Activated CD4-positive, alpha-beta memory T cell treated with anti-CD3 and anti-CD28 coated beads for 36 hours (primary cell): ENCODE measurements around the gene EHD2. TPM values are rescaled to one million over a fixed set of nuclear protein-coding genes. Genes with fewer than 3 reads are reported as not detected.
"Not testable (repeated sequence)": the region's sequence is repeated elsewhere in the genome, so short reads cannot be mapped to it uniquely, and the experiment has no call there.

Source experiments
- CTCF ChIA-PET: fragments of 350-600 bp; sonication (Branson Sonifier 250); formaldehyde crosslinking; loops from one replicate; lab custom pipeline; 2021; ENCODE audit warnings: antibody characterized with exemption, inconsistent platforms; lab: Charles Lee
- POLR2A ChIA-PET: fragments of 350-600 bp; sonication (Branson Sonifier 250); formaldehyde crosslinking; loops from one replicate; lab custom pipeline; 2021; ENCODE audit warnings: antibody characterized with exemption; lab: Charles Lee
- DNase-seq: peaks from one replicate; pipeline ENCODE4 v3.0.0-alpha.2; 2020
- H3K27ac Mint-ChIP-seq: one replicate; pipeline ENCODE4 v1.8.0; 2021; ENCODE audit warnings: mixed read lengths
- H3K27me3 Mint-ChIP-seq: one replicate; pipeline ENCODE4 v1.8.0; 2021; ENCODE audit warnings: mixed read lengths
- H3K36me3 Mint-ChIP-seq: one replicate; pipeline ENCODE4 v1.8.0; 2021; ENCODE audit warnings: mixed read lengths
- H3K4me1 Mint-ChIP-seq: one replicate; pipeline ENCODE4 v1.8.0; 2021; ENCODE audit warnings: low read depth, mixed read lengths
- H3K4me3 Mint-ChIP-seq: one replicate; pipeline ENCODE4 v1.8.0; 2021; ENCODE audit warnings: mild to moderate bottlenecking, mixed read lengths
- H3K9me3 Mint-ChIP-seq: one replicate; pipeline ENCODE4 v1.8.0; 2021; ENCODE audit warnings: mixed read lengths
- intact Hi-C: fragments of 100-400 bp; cut with micrococcal nuclease; formaldehyde crosslinking; loops from one replicate; pipeline ENCODE4 v1.15.1; 2023
- total RNA-seq, 2 experiments: library from RNA; stranded (reverse); gene quantifications; one replicate each; pipeline ENCODE4 v1.2.3, GENCODE V29; 2021

Gene EHD2
- total RNA-seq, 2 experiments from 2014 or later = 0.81 to 1.6 TPM

- Mint-ChIP-seq H3K36me3 (no peaks in the 10 kb centered on the region), H3K9me3 (peaks cover under 1% of the 10 kb centered on the region), H3K4me3 (no peak overlapping the region), H3K27me3 (peaks cover 22% of the 10 kb centered on the region), H3K27ac (no peak overlapping the region), H3K4me1 (no peaks in the 10 kb centered on the region)
- intact Hi-C loops = no loop called here
- ChIA-PET CTCF (interaction anchor here (0.7 to 1.2 kb wide), 2 partner anchors 16 to 20 kb away, joined by 3 to 4 read pairs; no protein-coding TSS in a partner anchor), POLR2A (no interaction called here)
- DNase-seq = no peak
These were observed 6.0 kb downstream of the EHD2 start for GRCh38 chr19:47719047-47719859.

DNA sequence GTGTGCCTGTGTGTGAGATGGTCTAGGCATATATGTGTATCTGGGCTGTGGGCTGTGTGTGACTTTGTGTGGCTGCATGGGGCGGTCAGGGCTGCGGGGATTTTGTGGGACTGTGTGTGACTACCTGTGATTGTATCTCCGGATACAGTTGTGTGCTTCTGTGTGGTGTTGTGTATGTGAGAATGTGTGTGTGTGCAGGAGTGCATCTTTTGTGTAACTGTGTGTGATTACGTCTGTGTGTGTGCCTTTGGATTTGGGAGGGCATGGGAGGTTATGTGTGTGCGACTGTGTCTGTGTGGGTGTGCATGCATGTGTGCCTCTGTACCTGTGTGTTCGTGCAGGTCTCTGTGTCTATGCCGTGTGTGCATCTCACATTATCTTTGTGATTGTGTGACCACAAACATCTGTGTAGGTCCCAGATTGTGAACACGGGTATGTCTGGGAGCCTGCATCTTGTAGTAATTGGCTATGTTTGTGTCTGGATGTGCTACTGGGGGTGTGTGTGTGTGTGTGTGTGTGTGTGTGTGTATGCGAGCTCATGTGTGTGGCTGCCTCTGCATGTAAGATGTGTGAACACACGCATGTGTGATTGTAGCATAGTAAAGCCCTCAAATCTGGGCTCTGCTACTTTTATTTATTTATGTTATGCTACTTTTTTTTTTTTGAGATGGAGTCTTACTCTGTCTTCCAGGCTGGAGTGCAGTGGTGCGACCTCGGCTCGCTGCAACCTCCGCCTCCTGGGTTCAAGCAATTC lies 7.6 kb downstream of the EHD2 start:
- CTCF ChIA-PET = no interaction called here
- no peak for DNase-seq

GRCh38 chr19:47723581-47723940 lies 10.3 kb downstream of the EHD2 start:
- no peaks in the 10 kb centered on the region for H3K9me3 Mint-ChIP-seq
- H3K4me1 Mint-ChIP-seq = peaks cover 3% of the 10 kb centered on the region
- H3K36me3 Mint-ChIP-seq = no peaks in the 10 kb centered on the region
- peak; percentile 60 for DNase-seq
- CTCF ChIA-PET = interaction anchor here (1.0 to 3.7 kb wide), 6 partner anchors 11 to 287 kb away, joined by 3 to 28 read pairs (median 7); partner anchors contain the start of genes EHD2 and KPTN
- H3K27me3 Mint-ChIP-seq = peaks cover 18% of the 10 kb centered on the region
- intact Hi-C loops = loop anchor here (1.0 kb wide), 1 partner anchor 20 kb away; no protein-coding TSS in a partner anchor
- no peak overlapping the region for H3K4me3 Mint-ChIP-seq
- POLR2A ChIA-PET = interaction anchor here (1.3 kb wide), 1 partner anchor 18 kb away, joined by 5 read pairs; no protein-coding TSS in a partner anchor
- peak overlapping the region; percentile 51 for H3K27ac Mint-ChIP-seq

More for the DNA sequence above, 7.6 kb downstream of the EHD2 start:
- H3K4me3 Mint-ChIP-seq = no peak overlapping the region
- no peaks in the 10 kb centered on the region for H3K4me1 Mint-ChIP-seq
- no peaks in the 10 kb centered on the region for H3K36me3 Mint-ChIP-seq
- H3K27ac Mint-ChIP-seq = no peak overlapping the region
- H3K9me3 Mint-ChIP-seq = no peaks in the 10 kb centered on the region
- POLR2A ChIA-PET = no interaction called here
- H3K27me3 Mint-ChIP-seq = peaks cover 14% of the 10 kb centered on the region
- intact Hi-C loops = no loop called here

GRCh38 chr19:47725759-47726401 lies 12.7 kb downstream of the EHD2 start:
- Mint-ChIP-seq H3K4me1 (peaks cover 20% of the 10 kb centered on the region), H3K27me3 (peaks cover 29% of the 10 kb centered on the region), H3K27ac (no peak overlapping the region), H3K36me3 (no peaks in the 10 kb centered on the region), H3K9me3 (no peaks in the 10 kb centered on the region), H3K4me3 (no peak overlapping the region)
- POLR2A ChIA-PET = interaction anchor here (0.6 kb wide), 1 partner anchor 54 kb away, joined by 3 read pairs; no protein-coding TSS in a partner anchor
- intact Hi-C loops = no loop called here
- no peak for DNase-seq
- CTCF ChIA-PET = interaction anchor here (0.9 to 3.7 kb wide), 5 partner anchors 13 to 26 kb away, joined by 3 to 28 read pairs (median 4); partner anchors contain the start of gene EHD2

GRCh38 chr19:47726467-47726866 lies 13.2 kb downstream of the EHD2 start:
- no peaks in the 10 kb centered on the region for H3K9me3 Mint-ChIP-seq
- peaks cover 30% of the 10 kb centered on the region for H3K27me3 Mint-ChIP-seq
- ChIA-PET CTCF (interaction anchor here (0.6 to 1.6 kb wide), 4 partner anchors 12 to 27 kb away, joined by 3 to 6 read pairs (median 4); partner anchors contain the start of gene EHD2), POLR2A (no interaction called here)
- H3K4me1 Mint-ChIP-seq = peaks cover 20% of the 10 kb centered on the region
- no peaks in the 10 kb centered on the region for H3K36me3 Mint-ChIP-seq
- no peak for DNase-seq
- intact Hi-C loops = no loop called here
- H3K27ac Mint-ChIP-seq = no peak overlapping the region
- no peak overlapping the region for H3K4me3 Mint-ChIP-seq

DNA sequence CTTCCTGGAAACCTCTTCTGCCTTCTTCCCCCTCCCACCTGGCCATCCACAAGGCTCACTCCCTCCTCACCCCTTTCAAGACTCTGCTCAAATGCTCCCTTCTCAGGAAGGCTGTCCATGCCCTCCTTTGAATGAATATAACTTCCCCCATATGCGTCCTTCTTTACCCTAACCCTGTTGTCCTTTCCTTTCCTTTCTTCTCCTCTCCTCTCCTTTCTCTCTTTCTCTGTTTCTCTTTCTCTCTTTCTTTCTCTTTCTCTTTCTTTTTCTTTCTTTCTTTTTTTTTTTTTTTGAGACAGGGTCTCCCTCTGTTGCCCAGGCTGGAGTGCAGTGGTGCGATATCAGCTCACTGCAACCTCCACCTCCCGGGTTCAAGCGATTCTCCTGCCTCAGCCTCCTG lies 15.1 kb downstream of the EHD2 start:
- CTCF ChIA-PET = interaction anchor here (1.4 kb wide), 1 partner anchor 15 kb away, joined by 5 read pairs; the partner anchor contains the start of gene EHD2
- H3K27ac Mint-ChIP-seq, H3K9me3 Mint-ChIP-seq, H3K4me3 Mint-ChIP-seq, DNase-seq, H3K36me3 Mint-ChIP-seq, intact Hi-C loops: not testable (repeated sequence)
- POLR2A ChIA-PET = interaction anchor here (0.7 kb wide), 1 partner anchor 40 kb away, joined by 4 read pairs; no protein-coding TSS in a partner anchor
- Mint-ChIP-seq H3K27me3 (peaks cover 28% of the 10 kb centered on the region), H3K4me1 (peaks cover 20% of the 10 kb centered on the region)

- H3K4me1 Mint-ChIP-seq = peaks cover 20% of the 10 kb centered on the region
- ChIA-PET POLR2A (interaction anchor here (0.6 kb wide), 1 partner anchor 14 kb away, joined by 3 read pairs; no protein-coding TSS in a partner anchor), CTCF (interaction anchor here (0.6 to 1.4 kb wide), 3 partner anchors 16 to 482 kb away, joined by 3 to 5 read pairs (median 3); partner anchors contain the start of gene EHD2)
- no peaks in the 10 kb centered on the region for H3K36me3 Mint-ChIP-seq
- H3K27me3 Mint-ChIP-seq = peaks cover 26% of the 10 kb centered on the region
- intact Hi-C loops = no loop called here
- peak overlapping the region; percentile 74 for H3K4me3 Mint-ChIP-seq
- DNase-seq = peak; percentile 52
- H3K9me3 Mint-ChIP-seq = no peaks in the 10 kb centered on the region
- H3K27ac Mint-ChIP-seq = peak overlapping the region; percentile 33
These were observed 16.2 kb downstream of the EHD2 start for GRCh38 chr19:47729468-47729798.

DNA sequence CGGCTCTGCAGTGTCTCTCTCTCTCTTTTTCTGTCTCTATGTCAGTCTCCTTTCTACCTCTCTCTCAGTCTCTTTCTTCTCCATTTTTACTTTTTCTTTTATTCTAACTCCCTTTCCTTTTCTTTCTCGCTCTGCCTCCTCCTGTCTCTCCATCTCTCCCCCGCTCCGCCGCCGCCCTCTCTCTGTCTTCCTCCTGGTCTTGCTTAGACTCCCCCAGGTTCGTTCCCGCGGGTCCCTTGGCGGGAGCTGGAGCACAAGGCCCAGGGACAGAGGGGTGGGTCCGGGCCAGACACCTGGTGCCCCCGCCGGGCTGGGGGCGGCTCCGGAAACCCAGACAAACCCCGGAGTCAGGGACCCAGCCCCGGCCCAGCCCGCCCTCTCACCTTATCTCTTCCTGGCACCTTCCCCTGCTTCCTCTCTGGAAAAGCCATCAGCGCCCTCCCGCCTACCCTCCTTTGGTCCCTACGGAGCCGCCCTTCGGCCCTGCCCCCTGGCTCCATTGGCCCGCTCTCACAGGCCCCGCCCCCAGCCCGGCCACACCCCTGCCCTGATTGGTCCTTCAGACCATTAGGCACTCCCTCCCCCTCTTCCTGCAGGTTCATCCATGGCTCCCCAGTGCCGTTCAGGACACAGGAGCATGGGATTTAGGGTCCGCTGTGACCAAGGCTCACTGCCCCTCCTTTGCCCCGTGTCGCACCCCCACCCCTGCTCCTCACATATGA lies 16.7 kb downstream of the EHD2 start:
- Mint-ChIP-seq H3K9me3 (no peaks in the 10 kb centered on the region), H3K4me1 (peaks cover 20% of the 10 kb centered on the region), H3K4me3 (peak overlapping the region; percentile 74), H3K27ac (no peak overlapping the region), H3K27me3 (peaks cover 26% of the 10 kb centered on the region), H3K36me3 (no peaks in the 10 kb centered on the region)
- ChIA-PET CTCF (interaction anchor here (0.6 to 1.4 kb wide), 3 partner anchors 17 to 483 kb away, joined by 3 to 5 read pairs (median 3); partner anchors contain the start of gene EHD2), POLR2A (no interaction called here)
- peak; percentile 75 for DNase-seq
- intact Hi-C loops = no loop called here

DNA sequence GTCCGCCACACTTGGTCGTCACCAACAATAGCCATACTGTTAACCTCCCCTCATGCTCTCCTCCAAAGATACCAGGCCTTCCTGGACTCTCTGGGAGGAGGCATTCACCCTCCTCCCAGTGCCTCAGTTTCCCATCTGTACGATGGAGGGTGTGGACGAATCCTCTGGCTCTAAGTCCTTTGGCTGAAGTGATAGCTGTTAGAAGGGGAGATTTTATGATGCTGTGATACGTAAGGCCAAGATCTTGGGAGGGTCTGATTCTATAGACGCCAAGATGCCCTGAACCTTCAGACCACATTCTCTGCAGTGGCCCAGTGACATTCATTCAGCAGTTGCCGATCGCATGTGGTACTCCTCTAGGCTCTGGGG lies 17.3 kb downstream of the EHD2 start:
- POLR2A ChIA-PET = no interaction called here
- peaks cover 20% of the 10 kb centered on the region for H3K4me1 Mint-ChIP-seq
- no peak overlapping the region for H3K27ac Mint-ChIP-seq

DNA sequence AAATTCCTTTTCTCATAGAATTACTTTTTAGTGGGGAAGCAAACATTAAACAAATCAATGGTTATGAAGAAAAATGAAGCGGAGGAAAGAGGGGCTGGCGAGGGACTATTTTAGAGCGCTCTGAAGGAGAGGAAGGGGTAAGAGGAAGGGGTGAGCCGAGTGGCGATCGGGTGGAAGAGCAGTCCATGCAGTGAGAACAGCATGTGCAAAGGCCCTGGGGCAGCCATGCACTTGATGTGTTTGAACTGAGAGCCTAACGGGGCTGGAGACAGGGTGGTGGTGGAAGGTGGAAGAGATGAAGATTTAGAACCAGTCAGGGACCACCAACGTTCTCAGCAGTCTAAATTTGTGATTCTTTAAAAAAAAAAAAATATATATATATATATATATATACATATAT lies 17.7 kb downstream of the EHD2 start:
- Mint-ChIP-seq H3K4me3 (no peak overlapping the region), H3K9me3 (no peaks in the 10 kb centered on the region), H3K27me3 (peaks cover 26% of the 10 kb centered on the region), H3K36me3 (no peaks in the 10 kb centered on the region), H3K4me1 (peaks cover 20% of the 10 kb centered on the region), H3K27ac (peak overlapping the region; percentile 28)
- DNase-seq = no peak
- intact Hi-C loops = no loop called here
- CTCF ChIA-PET = interaction anchor here (0.9 kb wide), 1 partner anchor 18 kb away, joined by 4 read pairs; the partner anchor contains the start of gene EHD2
- POLR2A ChIA-PET = no interaction called here

More for the DNA sequence above, 17.3 kb downstream of the EHD2 start:
- CTCF ChIA-PET = interaction anchor here (1.2 kb wide), 1 partner anchor 31 kb away, joined by 3 read pairs; no protein-coding TSS in a partner anchor
- H3K27me3 Mint-ChIP-seq = peaks cover 26% of the 10 kb centered on the region
- intact Hi-C loops = no loop called here
- H3K9me3 Mint-ChIP-seq = no peaks in the 10 kb centered on the region
- DNase-seq = no peak
- H3K36me3 Mint-ChIP-seq = no peaks in the 10 kb centered on the region
- H3K4me3 Mint-ChIP-seq = peak overlapping the region; percentile 74

GRCh38 chr19:47735131-47735530 lies 21.9 kb downstream of the EHD2 start:
- ChIA-PET POLR2A (no interaction called here), CTCF (interaction anchor here (0.9 to 2.2 kb wide), 5 partner anchors 9 to 35 kb away, joined by 3 to 7 read pairs (median 3); no protein-coding TSS in a partner anchor)
- no peaks in the 10 kb centered on the region for H3K9me3 Mint-ChIP-seq
- no peak for DNase-seq
- H3K27me3 Mint-ChIP-seq = peaks cover 12% of the 10 kb centered on the region
- H3K4me3 Mint-ChIP-seq = no peak overlapping the region
- no peaks in the 10 kb centered on the region for H3K36me3 Mint-ChIP-seq
- intact Hi-C loops = no loop called here
- H3K4me1 Mint-ChIP-seq = peaks cover 5% of the 10 kb centered on the region
- H3K27ac Mint-ChIP-seq = no peak overlapping the region
